ENCODE measurements around the gene TMUB1.

The TMUB1 gene

GRCh38 chr7:151094675-151095074 is 11.4 kb upstream of the TMUB1 start:
- CTCF ChIA-PET: interaction anchor here (1.2 to 19.2 kb wide), 2 partner anchors 15 to 29 kb away, joined by 6 to 347 read pairs; no protein-coding TSS in a partner anchor
- no peak for DNase-seq (ENCODE audit: low read depth, low spot score)
- TF ChIP-seq, protein P1, sequence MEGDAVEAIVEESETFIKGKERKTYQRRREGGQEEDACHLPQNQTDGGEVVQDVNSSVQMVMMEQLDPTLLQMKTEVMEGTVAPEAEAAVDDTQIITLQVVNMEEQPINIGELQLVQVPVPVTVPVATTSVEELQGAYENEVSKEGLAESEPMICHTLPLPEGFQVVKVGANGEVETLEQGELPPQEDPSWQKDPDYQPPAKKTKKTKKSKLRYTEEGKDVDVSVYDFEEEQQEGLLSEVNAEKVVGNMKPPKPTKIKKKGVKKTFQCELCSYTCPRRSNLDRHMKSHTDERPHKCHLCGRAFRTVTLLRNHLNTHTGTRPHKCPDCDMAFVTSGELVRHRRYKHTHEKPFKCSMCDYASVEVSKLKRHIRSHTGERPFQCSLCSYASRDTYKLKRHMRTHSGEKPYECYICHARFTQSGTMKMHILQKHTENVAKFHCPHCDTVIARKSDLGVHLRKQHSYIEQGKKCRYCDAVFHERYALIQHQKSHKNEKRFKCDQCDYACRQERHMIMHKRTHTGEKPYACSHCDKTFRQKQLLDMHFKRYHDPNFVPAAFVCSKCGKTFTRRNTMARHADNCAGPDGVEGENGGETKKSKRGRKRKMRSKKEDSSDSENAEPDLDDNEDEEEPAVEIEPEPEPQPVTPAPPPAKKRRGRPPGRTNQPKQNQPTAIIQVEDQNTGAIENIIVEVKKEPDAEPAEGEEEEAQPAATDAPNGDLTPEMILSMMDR (IDR thresholded peaks at IDR 0.05; ENCODE audit: insufficient read depth, low read length, missing control alignments): no peak
- POLR2A ChIA-PET: interaction anchor here (0.6 kb wide), 1 partner anchor 44 kb away, joined by 3 read pairs; no protein-coding TSS in a partner anchor
- H3K4me3 ChIP-seq (ENCODE audit: low read depth, low read length): no peak overlapping the region

DNA sequence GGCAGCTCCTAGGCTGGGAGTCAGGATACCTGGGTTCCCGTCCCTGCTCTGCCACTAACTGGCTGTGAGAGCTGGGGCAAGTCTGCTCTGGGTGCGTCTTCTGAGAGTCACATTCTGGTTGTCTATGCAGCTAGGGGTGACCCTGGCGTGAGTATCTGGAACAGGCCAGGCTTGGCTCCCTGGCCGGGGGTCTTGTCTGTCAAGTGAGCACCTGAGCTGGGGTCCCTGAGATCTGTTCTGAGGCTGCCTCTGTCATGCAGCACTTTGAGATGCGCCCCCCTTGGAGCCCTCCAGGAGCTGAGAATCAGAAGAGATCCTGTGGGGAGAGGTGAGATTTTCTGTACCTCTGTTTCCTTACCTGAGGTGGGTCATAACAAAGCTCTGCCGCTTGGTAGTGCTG is 10.5 kb upstream of the TMUB1 start:
- ChIA-PET CTCF (interaction anchor here (1.0 to 19.2 kb wide), 3 partner anchors 9 to 30 kb away, joined by 3 to 347 read pairs (median 6); no protein-coding TSS in a partner anchor), POLR2A (interaction anchor here (0.6 kb wide), 1 partner anchor 92 kb away, joined by 3 read pairs; no protein-coding TSS in a partner anchor)
- TF ChIP-seq, protein P1 (IDR thresholded peaks at IDR 0.05; ENCODE audit: insufficient read depth, low read length, missing control alignments): no peak
- no peak overlapping the region for H3K4me3 ChIP-seq (ENCODE audit: low read depth, low read length)
- DNase-seq (ENCODE audit: low read depth, low spot score): no peak

DNA sequence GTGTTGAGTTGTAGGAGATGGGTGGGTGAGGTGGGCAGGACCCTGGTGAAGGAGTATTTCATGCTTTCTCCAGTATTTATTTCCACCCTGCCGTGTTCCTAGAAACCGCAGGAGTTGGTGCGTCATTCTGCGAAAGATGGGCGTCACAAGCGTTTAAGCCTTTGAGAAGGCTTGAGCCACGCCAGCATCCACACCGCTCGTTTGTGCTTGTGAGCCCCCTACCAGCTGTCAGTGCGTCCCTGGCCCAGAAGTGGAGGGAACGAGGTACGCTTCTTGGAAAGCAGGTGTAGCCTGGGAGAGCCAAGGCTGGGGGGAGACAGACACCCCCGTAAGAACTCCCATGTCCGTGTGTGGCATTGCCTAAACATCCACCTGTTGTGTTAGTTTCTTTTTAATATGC is 8.7 kb upstream of the TMUB1 start:
- ChIA-PET POLR2A (no interaction called here), CTCF (interaction anchor here (1.0 to 19.2 kb wide), 3 partner anchors 18 to 108 kb away, joined by 3 to 347 read pairs (median 3); no protein-coding TSS in a partner anchor)

DNA sequence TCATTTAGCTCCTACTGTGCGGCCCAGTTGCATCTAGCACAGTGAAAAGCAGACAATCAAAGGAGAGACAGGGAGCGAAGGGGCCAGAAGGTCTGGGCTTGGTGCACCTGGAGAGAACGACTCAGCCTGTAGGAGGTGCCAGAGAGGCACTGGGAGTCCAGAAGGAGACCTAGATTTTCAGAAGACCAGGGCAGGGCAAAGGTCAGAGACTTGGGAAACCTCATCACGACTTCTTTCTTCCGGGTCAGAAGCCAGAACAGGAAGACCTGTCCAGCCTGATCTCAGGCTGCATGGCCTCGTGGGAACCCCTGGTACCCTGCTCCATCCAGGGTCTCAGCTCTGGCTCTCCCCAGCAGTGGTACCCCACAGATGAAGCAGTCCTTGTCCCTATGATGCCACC is 8.1 kb upstream of the TMUB1 start:
- TF ChIP-seq, protein P1 (IDR thresholded peaks at IDR 0.05; ENCODE audit: insufficient read depth, low read length, missing control alignments): peak; percentile 57
- CTCF ChIA-PET: interaction anchor here (0.7 to 19.2 kb wide), 6 partner anchors 9 to 78 kb away, joined by 3 to 347 read pairs (median 4); partner anchors contain the start of gene FASTK
- DNase-seq (ENCODE audit: low read depth, low spot score): no peak
- no peak overlapping the region for H3K4me3 ChIP-seq (ENCODE audit: low read depth, low read length)
- POLR2A ChIA-PET: no interaction called here

More for the DNA sequence above, 8.7 kb upstream of the TMUB1 start:
- H3K4me3 ChIP-seq (ENCODE audit: low read depth, low read length): no peak overlapping the region
- DNase-seq (ENCODE audit: low read depth, low spot score): no peak
- TF ChIP-seq, protein P1 (IDR thresholded peaks at IDR 0.05; ENCODE audit: insufficient read depth, low read length, missing control alignments): no peak

GRCh38 chr7:151091003-151091402 is 7.7 kb upstream of the TMUB1 start:
- TF ChIP-seq, protein P1 (IDR thresholded peaks at IDR 0.05; ENCODE audit: insufficient read depth, low read length, missing control alignments): no peak
- ChIA-PET POLR2A (no interaction called here), CTCF (interaction anchor here (0.7 to 19.2 kb wide), 6 partner anchors 10 to 77 kb away, joined by 3 to 347 read pairs (median 4); partner anchors contain the start of gene FASTK)
- no peak for DNase-seq (ENCODE audit: low read depth, low spot score)
- H3K4me3 ChIP-seq (ENCODE audit: low read depth, low read length): no peak overlapping the region

GRCh38 chr7:151089893-151090730 is 6.8 kb upstream of the TMUB1 start:
- TF ChIP-seq, protein P1 (IDR thresholded peaks at IDR 0.05; ENCODE audit: insufficient read depth, low read length, missing control alignments): no peak
- no peak overlapping the region for H3K4me3 ChIP-seq (ENCODE audit: low read depth, low read length)
- no peak for DNase-seq (ENCODE audit: low read depth, low spot score)
- POLR2A ChIA-PET: interaction anchor here (0.6 to 2.0 kb wide), 3 partner anchors 15 to 62 kb away, joined by 3 to 6 read pairs (median 4); partner anchors contain the start of gene ABCB8
- CTCF ChIA-PET: interaction anchor here (0.7 to 19.2 kb wide), 7 partner anchors 10 to 127 kb away, joined by 3 to 347 read pairs (median 4); no protein-coding TSS in a partner anchor

Data from AG04449 (cell line).